HG02642 (cell line): ENCODE measurements around the gene SNU13.
"Not testable (repeated sequence)": the region's sequence is repeated elsewhere in the genome, so short reads cannot be mapped to it uniquely, and the experiment has no call there.

ENCODE experiments used
- ATAC-seq: cut with Tn5 transposase; IDR thresholded peaks from one replicate; pipeline ENCODE4 v1.9.1; 2021; ENCODE audit warnings: mild to moderate bottlenecking; ENCODE audit not compliant: unreplicated experiment, poor library complexity

Gene SNU13

DNA sequence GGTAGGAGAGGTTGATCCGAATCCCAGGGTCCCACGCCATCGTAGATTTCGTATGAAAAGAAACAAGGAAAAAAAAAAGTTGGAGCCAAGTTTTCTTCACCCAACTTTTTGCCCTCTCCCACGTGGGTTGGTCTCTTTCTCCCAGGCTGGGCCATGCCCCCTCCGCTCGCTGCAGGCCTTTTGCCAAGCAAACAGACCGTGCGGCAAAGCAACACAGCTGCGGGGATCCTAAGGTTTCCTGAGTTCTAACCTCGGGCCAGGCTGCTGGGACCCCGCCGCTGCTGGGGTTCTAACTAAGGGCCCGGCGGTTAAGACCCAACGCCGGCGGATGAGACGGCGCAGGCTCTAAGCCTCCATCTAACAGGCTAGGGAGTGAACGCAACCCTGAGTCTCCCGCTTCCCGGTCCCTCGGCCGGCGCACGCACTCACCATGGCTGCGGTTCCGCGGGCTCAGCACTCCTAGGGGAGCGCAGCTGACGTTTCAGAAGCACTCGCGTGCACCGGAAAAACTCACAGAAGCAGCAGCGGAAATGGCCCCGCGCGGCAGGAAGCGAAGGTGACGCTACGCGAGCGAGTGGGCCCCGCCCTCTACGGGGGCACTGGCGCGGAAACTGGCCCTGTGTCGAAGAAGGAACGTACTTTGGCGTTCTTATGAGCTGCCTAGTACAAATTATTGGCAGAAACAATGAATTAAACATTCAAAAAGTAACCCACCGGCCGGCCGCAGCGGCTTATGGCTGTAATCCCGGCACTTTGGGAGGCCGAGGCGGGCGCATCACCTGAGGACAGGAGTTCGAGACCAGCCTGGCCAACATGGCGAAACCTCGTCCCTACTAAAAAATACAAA, at the start of gene SNU13:
Gene SNU13, minus strand, starts transcription at position 503 of the 847 bp plus-strand sequence. Its CDS starts 71 bp downstream, at position 432.
- peak; percentile 89 for ATAC-seq

- not testable (repeated sequence) for ATAC-seq
Observed at GRCh38 chr22:41733241-41733640, 44.6 kb upstream of the SNU13 start.

DNA sequence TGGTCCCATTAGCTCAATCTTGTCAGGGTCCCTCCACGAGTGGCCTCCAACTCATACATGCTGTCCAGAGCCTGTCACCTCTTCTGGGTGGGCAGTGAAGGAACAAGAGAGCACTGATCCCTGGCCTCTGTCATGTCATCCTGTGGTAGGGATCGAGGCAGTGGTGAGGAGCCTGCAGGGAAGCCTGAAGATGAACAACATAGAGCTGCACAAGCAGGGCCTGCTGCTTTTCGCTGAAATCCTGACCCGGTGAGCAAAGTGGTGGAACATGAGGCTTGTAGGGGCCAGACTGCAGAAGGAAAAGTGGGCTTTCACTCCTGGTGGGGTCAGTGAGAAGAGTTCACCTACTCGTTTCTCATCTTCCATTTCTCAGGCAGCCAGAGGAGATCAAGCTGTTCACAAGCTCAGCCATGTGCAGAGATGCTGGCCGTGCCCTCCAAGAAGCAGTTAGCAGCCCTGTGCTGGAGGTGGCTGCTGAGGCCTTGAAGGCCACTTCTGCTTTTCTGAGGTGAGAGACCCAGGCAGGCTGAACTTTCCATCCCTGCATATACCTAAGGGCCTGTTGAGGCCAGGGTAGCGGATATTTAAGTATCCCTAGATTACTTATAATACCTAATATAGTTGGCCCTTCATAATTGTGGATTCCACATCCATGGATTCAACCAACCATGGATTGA, 43.6 kb upstream of the SNU13 start:
- no peak for ATAC-seq

DNA sequence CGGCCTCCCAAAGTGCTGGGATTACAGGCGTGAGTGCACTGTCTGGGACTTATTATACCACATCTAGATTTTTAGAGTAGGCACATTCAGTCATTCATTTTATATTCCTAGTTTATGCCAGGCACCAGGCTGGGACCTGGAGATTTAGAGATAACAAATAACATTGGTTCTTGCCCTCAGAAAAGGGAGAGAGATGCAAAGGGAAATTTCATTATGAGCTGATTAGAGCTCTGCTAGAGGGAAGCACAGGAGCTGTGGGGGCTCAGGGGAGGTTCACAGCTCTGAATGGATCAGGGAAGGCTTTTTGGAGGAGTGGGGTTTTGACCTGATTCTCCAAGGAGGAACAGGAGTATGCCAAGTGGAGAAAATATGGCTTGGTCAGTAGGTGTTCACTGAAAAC, 42.9 kb upstream of the SNU13 start:
- no peak for ATAC-seq

- no peak for ATAC-seq
Observed at GRCh38 chr22:41725510-41726110, 36.9 kb upstream of the SNU13 start.

- ATAC-seq, result no peak
Observed at GRCh38 chr22:41722496-41722895, 33.8 kb upstream of the SNU13 start.

GRCh38 chr22:41713004-41713403, 24.3 kb upstream of the SNU13 start:
- no peak for ATAC-seq

- ATAC-seq, result no peak
Observed at GRCh38 chr22:41709341-41709740, 20.7 kb upstream of the SNU13 start.

GRCh38 chr22:41702763-41703162, 14.1 kb upstream of the SNU13 start:
- ATAC-seq, result no peak

GRCh38 chr22:41700108-41700364, 11.4 kb upstream of the SNU13 start:
- ATAC-seq, result no peak

- no peak for ATAC-seq
Observed at GRCh38 chr22:41699264-41700107, 10.8 kb upstream of the SNU13 start, which contains the start of gene MEI1. Gene MEI1 (plus strand): TSS chr22:41699503. CDS start chr22:41699539, 36 bp downstream.

DNA sequence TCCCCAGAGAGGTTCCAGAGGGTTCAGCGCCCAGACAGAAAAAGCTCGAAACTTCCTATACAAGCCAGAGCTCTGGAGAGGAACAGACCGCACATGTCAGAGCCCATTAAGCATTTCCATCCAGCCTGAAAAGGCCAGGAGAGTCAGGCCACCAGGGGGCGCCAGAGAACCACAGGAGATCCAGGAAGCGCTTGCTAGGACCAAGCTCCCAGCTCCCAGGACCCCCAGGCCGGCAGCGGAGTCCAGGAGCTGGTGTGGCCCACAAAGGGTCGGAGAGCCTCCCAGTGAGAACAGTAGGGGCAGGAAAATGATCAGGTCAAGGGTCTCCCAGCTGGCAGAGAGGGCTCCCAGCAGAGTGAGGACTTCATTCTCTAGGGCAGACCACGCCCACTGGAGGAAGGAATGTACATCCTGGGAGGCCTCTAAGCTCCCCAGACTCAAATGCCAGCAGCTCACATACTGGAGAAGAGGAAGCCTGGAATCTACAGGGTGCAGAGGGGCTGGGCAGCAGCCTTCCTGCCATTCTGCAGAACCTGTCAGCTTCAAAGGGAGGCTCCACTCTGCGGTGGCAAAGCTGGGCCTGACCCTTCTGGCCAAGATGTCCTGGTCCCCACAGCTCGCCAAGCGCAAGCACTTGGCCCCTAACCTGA, 8.6 kb upstream of the SNU13 start:
- ATAC-seq, result no peak

- ATAC-seq, result no peak
Observed at GRCh38 chr22:41696703-41697102, 8.0 kb upstream of the SNU13 start.

GRCh38 chr22:41695211-41695610, 6.5 kb upstream of the SNU13 start:
- no peak for ATAC-seq

DNA sequence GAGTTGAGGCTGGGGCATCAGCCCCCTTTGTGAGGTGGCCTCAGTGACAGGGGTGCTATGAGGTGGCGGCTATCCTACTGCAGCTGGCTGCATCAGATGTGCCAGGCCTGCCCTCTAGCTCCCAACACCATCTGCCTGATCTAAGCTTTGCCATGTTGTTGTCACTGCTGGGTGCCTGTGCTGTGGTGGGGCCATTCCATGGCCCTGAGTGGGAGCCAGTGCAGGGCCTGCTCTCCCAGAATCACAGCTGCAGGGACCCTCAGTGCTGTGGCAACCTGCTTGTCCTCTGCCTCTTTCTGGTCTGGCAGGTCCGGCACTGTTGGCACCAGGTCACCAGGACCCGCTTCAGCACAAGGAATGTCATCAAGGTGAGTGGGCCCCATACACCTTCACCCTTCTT, 1.8 kb upstream of the SNU13 start:
- no peak for ATAC-seq

GRCh38 chr22:41687901-41688364, 734 bp downstream of the SNU13 start:
- ATAC-seq, result peak; percentile 8

DNA sequence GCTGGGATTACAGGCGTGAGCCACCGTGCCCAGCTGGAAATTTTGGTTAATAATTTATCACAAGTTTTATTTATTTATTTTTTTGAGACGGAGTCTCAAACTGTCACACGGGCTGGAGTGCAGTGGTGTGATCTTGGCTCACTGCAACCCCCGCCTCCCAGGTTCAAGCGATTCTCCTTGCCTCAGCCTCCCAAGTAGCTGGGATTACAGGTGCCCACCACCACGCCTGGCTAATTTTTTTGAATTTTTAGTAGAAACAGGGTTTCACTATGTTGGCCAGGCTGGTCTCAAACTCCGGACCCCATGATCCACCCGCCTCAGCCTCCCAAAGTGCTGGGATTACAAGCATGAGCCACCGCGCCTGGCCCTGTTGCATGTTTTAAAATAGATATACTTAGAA, 1.8 kb downstream of the SNU13 start:
- not testable (repeated sequence) for ATAC-seq

DNA sequence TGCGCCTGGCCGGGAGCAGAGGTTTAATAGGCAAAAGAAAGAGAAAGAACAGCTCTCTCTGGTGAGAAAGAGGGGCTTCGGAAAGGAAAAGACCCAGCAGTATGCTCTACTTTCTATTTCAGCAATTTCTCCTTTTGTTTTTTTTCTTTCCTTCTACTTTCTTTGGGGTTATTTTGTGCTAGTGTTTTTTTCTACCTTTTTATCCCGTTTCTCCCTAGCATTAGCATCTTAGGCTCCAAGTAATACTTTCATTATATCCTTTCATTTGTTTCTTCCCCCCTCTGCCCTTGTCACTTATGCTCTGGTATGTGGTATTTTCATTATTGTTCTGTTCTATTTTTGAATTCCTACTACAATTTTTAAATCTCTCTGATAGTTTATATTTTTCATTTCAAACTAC, 4.5 kb downstream of the SNU13 start:
- no peak for ATAC-seq

DNA sequence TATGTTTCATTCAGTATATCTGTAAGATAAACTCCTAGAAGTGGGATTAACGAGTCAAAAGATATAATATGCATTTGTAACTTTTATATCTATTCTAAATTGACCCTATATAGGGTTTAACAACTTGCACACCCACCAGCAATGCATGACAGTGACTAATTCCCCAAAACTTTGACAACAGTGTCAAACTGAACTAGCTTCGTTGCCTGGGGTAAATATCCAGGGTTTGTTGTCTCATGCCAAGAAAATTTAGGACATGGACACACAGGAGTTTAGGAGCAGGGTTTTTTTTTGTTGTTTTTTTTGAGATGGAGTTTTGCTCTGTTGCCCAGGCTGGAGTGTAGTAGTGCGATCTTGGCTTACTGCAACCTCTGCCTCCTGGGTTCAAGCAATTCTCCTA, 5.1 kb downstream of the SNU13 start:
- no peak for ATAC-seq

DNA sequence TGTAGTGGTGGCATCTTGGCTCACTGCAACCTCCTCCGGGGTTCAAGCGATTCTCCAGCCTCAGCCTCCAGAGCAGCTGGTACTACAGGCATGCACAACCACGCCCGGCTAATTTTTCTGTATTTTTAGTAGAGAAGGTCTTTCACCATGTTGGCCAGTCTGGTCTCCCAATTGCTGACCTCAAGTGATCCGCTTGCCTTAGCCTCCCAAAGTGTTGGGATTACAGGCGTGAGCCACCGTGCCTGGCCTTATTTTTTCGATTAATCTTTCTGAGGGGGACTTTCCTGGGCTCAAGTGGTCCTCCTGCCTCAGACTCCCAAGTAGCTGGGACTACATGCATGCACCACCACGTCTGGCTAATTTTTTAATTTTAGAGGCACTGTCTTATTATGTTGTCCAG, 5.6 kb downstream of the SNU13 start:
- no peak for ATAC-seq
